ENCODE data around the gene PPP1R12C.

Gene PPP1R12C

DNA sequence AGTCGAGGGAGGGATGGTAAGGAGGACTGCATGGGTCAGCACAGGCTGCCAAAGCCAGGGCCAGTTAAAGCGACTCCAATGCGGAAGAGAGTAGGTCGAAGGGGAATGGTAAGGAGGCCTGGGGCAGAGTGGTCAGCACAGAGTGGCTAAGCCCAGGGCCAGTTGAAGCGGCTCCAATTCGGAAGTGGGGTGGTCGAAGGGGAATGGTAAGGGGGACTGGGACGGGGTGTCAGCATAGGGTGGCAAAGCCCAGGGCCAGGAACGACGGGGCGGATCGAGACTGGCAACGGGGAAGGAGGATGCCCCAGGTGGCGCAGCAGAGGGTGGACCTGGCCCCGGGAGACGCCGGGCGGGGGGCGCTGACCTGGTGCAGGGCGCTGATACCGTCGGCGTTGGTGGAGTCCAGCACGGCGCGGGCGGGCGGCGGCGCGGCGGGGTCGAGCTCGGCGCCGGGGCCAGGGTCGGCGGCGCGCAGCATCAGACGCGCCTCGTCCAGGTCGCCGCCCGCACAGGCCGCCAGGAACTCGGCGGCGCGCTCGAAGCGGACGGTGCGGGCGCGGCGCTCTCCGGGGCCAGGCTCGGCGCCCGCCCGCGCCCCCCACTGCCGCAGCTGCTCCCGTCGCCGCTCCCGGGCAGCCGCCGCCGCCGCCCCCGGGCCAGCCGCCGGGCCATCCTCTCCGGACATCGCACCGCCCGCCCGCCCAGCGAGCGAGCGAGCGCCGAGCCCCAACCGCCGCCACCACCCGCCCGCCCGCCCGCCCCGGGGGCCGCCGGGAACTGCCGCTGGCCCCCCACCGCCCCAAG, at the start of gene PPP1R12C:
Gene PPP1R12C (minus strand): TSS at position 779 of the 804 bp plus-strand sequence. CDS start 94 bp downstream, at position 685.
- peaks cover 45% of the 10 kb centered on the region for H3K4me1 ChIP-seq (ENCODE audit: control insufficient read depth, insufficient read depth, low read length)
- no peaks in the 10 kb centered on the region for H3K36me3 ChIP-seq (ENCODE audit: control insufficient read depth, insufficient read depth, low read length)
- H3K27me3 ChIP-seq (ENCODE audit: control insufficient read depth, insufficient read depth, low read length): no peaks in the 10 kb centered on the region
- H3K4me3 ChIP-seq (ENCODE audit: low read length): peak within 1 kb of the TSS; percentile 53
- H3K9me3 ChIP-seq (ENCODE audit: control insufficient read depth, low read length): no peaks in the 10 kb centered on the region
- peak within 1 kb of the TSS; percentile 71 for H3K9ac ChIP-seq (ENCODE audit: low read length)

GRCh38 chr19:55166530-55167268, 49.3 kb upstream of the PPP1R12C start, which contains the start of gene DNAAF3:
TSS of gene DNAAF3 (minus strand) at chr19:55166613. CDS start at chr19:55166413, 200 bp downstream.
- H3K27me3 ChIP-seq (ENCODE audit: control insufficient read depth, insufficient read depth, low read length): peaks cover 27% of the 10 kb centered on the region
- no peak within 1 kb of the TSS for H3K9ac ChIP-seq (ENCODE audit: low read length)
- peak within 1 kb of the TSS; percentile 34 for H3K4me3 ChIP-seq (ENCODE audit: low read length)
- H3K36me3 ChIP-seq (ENCODE audit: control insufficient read depth, insufficient read depth, low read length): no peaks in the 10 kb centered on the region
- H3K9me3 ChIP-seq (ENCODE audit: control insufficient read depth, low read length): no peaks in the 10 kb centered on the region
- peaks cover 7% of the 10 kb centered on the region for H3K4me1 ChIP-seq (ENCODE audit: control insufficient read depth, insufficient read depth, low read length)

DNA sequence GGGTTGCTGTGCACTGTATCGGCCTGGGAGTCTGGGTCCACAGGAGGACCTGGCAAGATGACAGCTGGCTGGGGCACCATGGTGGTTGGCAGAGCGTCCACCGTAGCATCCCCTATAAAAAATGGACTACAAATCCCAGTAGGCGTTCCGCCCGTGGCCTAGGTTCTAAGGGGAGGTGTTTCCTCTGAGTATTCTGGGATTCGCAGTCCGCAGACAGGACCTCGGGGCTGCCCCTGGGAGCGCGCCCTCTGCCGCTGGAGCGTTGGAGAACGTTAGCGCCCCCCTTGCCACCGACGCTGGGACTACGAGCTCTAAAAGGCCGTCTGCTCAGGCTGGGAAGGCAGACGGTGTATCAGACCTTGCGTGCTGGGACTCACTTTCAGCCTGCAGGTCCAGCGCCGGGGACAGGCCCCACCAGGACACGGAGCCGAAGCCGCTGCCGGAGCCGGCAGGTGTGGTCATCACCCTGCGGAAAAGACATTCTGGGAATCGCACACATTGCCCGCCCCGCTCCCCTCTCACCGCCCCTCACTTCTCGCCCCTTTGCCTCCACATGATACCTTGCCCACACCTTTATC, 48.6 kb upstream of the PPP1R12C start:
- Histone ChIP-seq H3K4me1 (ENCODE audit: control insufficient read depth, insufficient read depth, low read length) (peaks cover 7% of the 10 kb centered on the region), H3K4me3 (ENCODE audit: low read length) (peak overlapping the region; percentile 34), H3K27me3 (ENCODE audit: control insufficient read depth, insufficient read depth, low read length) (peaks cover 27% of the 10 kb centered on the region), H3K9me3 (ENCODE audit: control insufficient read depth, low read length) (no peaks in the 10 kb centered on the region), H3K36me3 (ENCODE audit: control insufficient read depth, insufficient read depth, low read length) (no peaks in the 10 kb centered on the region), H3K9ac (ENCODE audit: low read length) (no peak overlapping the region)

GRCh38 chr19:55161571-55162322, 44.3 kb upstream of the PPP1R12C start:
- H3K27me3 ChIP-seq (ENCODE audit: control insufficient read depth, insufficient read depth, low read length): peaks cover 48% of the 10 kb centered on the region
- peaks cover 8% of the 10 kb centered on the region for H3K4me1 ChIP-seq (ENCODE audit: control insufficient read depth, insufficient read depth, low read length)
- H3K36me3 ChIP-seq (ENCODE audit: control insufficient read depth, insufficient read depth, low read length): no peaks in the 10 kb centered on the region

DNA sequence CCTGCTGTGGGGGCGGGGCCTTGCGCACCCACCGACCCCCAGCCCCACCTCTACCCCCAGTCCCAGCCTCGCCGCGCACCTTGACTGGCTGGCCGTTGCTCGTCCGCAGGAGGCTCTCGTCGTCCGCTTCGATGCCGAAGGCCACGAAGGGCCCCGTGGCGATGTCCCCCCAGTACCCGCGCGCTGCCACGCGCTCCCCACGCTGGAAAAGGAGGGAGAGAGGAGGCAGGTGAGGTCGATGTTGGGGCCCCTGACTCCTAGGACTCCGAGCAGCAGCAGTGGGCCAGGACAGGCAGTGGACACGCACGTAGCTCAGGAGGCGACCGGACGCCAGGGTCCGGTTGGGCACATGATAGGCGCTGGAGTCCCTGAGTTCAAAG, 43.5 kb upstream of the PPP1R12C start:
- Histone ChIP-seq H3K36me3 (ENCODE audit: control insufficient read depth, insufficient read depth, low read length) (no peaks in the 10 kb centered on the region), H3K4me3 (ENCODE audit: low read length) (no peak overlapping the region), H3K9ac (ENCODE audit: low read length) (no peak overlapping the region), H3K27me3 (ENCODE audit: control insufficient read depth, insufficient read depth, low read length) (peaks cover 54% of the 10 kb centered on the region), H3K9me3 (ENCODE audit: control insufficient read depth, low read length) (no peaks in the 10 kb centered on the region), H3K4me1 (ENCODE audit: control insufficient read depth, insufficient read depth, low read length) (peaks cover 13% of the 10 kb centered on the region)

More at GRCh38 chr19:55161571-55162322, 44.3 kb upstream of the PPP1R12C start:
- Histone ChIP-seq H3K9me3 (ENCODE audit: control insufficient read depth, low read length) (no peaks in the 10 kb centered on the region), H3K9ac (ENCODE audit: low read length) (no peak overlapping the region), H3K4me3 (ENCODE audit: low read length) (no peak overlapping the region)

DNA sequence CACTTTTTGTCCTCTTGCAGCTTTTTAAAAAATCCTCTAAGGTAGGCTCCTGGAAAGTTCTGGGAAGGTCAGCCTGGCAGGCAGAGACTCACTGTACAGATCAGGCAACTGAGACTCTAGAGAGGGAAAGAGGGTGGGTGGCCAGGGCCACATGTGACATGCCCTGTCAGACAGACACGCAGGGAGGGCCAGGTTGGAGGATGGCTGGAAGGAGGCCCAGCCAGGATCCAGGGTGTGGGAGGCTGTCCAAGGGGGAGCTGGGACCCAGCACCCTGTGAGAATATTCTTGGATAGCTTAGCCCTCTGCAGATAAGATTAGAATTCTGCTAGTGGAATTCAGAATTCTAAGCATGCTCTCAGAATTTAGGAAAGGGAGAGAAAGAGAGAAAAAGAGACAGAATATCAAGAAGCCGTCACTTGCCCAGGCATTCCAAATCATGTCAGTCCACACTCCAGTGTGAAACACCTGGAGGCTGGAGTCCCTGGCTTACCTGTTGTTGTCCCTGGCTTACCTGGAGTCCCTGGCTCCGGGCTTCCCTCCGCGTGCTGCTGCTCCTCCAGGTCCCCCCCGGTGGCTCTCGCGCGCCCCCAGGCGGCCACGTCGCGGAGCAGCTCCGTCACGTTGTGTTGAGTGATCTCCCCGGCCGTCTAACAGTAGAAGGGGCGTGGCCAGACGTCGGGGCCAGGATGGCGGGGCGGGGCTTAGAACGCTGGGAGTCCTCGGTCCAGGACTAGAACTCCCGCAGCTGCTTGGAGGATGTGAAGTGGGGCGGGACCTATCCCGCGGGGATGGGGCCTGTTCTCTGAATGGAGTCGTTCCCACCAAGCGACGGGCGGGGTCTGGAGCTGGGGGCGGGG, 42.9 kb upstream of the PPP1R12C start:
- H3K9me3 ChIP-seq (ENCODE audit: control insufficient read depth, low read length): no peaks in the 10 kb centered on the region
- no peaks in the 10 kb centered on the region for H3K36me3 ChIP-seq (ENCODE audit: control insufficient read depth, insufficient read depth, low read length)
- H3K27me3 ChIP-seq (ENCODE audit: control insufficient read depth, insufficient read depth, low read length): peaks cover 54% of the 10 kb centered on the region
- no peak overlapping the region for H3K9ac ChIP-seq (ENCODE audit: low read length)
- no peak overlapping the region for H3K4me3 ChIP-seq (ENCODE audit: low read length)
- H3K4me1 ChIP-seq (ENCODE audit: control insufficient read depth, insufficient read depth, low read length): peaks cover 13% of the 10 kb centered on the region

GRCh38 chr19:55158848-55159749, 41.7 kb upstream of the PPP1R12C start:
- no peak overlapping the region for H3K4me3 ChIP-seq (ENCODE audit: low read length)

DNA sequence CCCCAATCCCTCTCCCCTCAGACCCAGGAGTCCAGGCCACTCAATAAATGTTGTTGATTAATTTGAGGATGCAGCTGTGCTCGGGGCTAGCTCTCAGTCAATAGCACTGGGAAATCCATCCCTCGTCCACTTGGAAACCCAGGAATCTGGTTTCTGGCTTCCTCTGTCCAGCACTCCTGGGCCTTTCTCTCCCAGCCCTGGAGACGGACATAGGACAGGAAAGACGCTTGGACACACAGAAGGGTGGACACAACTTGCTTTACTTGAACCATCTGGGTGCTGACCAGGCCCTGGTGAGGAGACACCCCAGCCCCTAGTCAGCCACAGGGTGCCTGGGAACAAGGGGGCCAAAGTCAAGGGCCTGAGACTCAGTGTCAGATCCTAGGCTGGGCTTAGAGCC, 41.0 kb upstream of the PPP1R12C start:
- Histone ChIP-seq H3K4me3 (ENCODE audit: low read length) (no peak overlapping the region), H3K9ac (ENCODE audit: low read length) (no peak overlapping the region), H3K4me1 (ENCODE audit: control insufficient read depth, insufficient read depth, low read length) (peaks cover 13% of the 10 kb centered on the region), H3K9me3 (ENCODE audit: control insufficient read depth, low read length) (no peaks in the 10 kb centered on the region), H3K27me3 (ENCODE audit: control insufficient read depth, insufficient read depth, low read length) (peaks cover 51% of the 10 kb centered on the region), H3K36me3 (ENCODE audit: control insufficient read depth, insufficient read depth, low read length) (no peaks in the 10 kb centered on the region)

More at GRCh38 chr19:55158848-55159749, 41.7 kb upstream of the PPP1R12C start:
- Histone ChIP-seq H3K9ac (ENCODE audit: low read length) (no peak overlapping the region), H3K4me1 (ENCODE audit: control insufficient read depth, insufficient read depth, low read length) (peaks cover 13% of the 10 kb centered on the region), H3K27me3 (ENCODE audit: control insufficient read depth, insufficient read depth, low read length) (peaks cover 51% of the 10 kb centered on the region), H3K9me3 (ENCODE audit: control insufficient read depth, low read length) (no peaks in the 10 kb centered on the region), H3K36me3 (ENCODE audit: control insufficient read depth, insufficient read depth, low read length) (no peaks in the 10 kb centered on the region)

DNA sequence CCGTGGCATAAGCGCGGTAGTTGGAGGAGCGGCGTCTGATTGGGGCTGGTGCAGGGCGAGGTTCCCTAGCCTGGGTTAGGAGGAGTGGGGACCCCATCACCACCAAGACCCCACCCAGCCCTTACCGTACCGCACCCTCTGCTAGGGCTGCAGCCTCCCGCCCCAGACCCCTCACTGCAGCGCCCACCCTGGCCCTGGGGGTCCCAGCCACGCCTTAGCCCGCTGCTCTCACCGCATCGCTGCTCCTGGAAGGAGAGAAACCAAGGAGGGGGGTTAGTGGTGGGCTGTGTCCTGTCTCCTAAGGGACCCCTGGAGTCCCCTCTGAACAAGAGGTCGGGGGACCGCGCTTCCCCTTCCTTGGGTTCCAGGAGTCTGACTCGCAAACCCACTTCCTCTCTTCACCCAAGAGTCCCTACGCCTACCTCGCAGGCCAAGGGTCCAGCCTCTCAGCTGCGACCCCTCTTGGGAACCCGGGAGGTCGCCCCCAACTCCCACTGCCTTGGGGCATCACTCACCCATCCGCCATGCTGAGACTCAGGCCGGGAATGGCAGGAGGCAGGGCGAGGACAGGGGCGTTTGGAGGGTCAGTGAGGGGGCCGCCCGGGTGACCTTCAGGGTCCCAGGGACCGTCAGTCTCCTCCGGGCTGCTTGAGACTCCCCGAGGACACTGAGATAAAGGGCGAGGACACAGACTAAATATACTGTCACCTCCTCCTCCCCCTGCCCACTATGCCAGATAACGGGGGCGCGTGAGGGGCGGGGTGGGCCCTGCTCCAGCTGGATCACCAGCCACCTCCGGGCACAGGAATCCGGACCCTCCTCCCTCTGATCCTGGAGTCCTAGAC, 39.8 kb upstream of the PPP1R12C start, which contains the start of gene TNNI3:
Gene TNNI3 (minus strand): TSS at position 669 of the 845 bp plus-strand sequence. CDS start 143 bp downstream, at position 526.
- Histone ChIP-seq H3K27me3 (ENCODE audit: control insufficient read depth, insufficient read depth, low read length) (peaks cover 51% of the 10 kb centered on the region), H3K9me3 (ENCODE audit: control insufficient read depth, low read length) (no peaks in the 10 kb centered on the region), H3K4me3 (ENCODE audit: low read length) (no peak within 1 kb of the TSS), H3K9ac (ENCODE audit: low read length) (no peak within 1 kb of the TSS), H3K36me3 (ENCODE audit: control insufficient read depth, insufficient read depth, low read length) (no peaks in the 10 kb centered on the region), H3K4me1 (ENCODE audit: control insufficient read depth, insufficient read depth, low read length) (peaks cover 13% of the 10 kb centered on the region)

All from mucosa of stomach (tissue), 1 donor.